Activated naive CD8-positive, alpha-beta T cell treated with anti-CD3 and anti-CD28 coated beads, Interleukin-2, amount 10 ng/mL, durations not matched to agents 7 days and 5 days (primary cell): ENCODE data around the gene ISYNA1. TPM values are rescaled to one million over a fixed set of nuclear protein-coding genes. Genes with fewer than 3 reads are reported as not detected.

ENCODE experiments used
- ATAC-seq: fragments of 150-1000 bp; cut with Tn5 transposase; one replicate; pipeline ENCODE4 v1.10.0; 2021; ENCODE audit warnings: low read depth, moderate library complexity
- POLR2A ChIA-PET: fragments of 350-600 bp; sonication (Branson Sonifier 250); formaldehyde crosslinking; loops from one replicate; lab custom pipeline; 2021; ENCODE audit warnings: antibody characterized with exemption; lab: Charles Lee
- DNase-seq: peaks from one replicate; pipeline ENCODE4 v3.0.0; 2021
- H3K27ac Mint-ChIP-seq: one replicate; pipeline ENCODE4 v1.8.0; 2022; ENCODE audit warnings: mild to moderate bottlenecking, mixed read lengths
- H3K27me3 Mint-ChIP-seq: one replicate; pipeline ENCODE4 v1.8.0; 2022; ENCODE audit warnings: mild to moderate bottlenecking, moderate library complexity, mixed read lengths
- H3K36me3 Mint-ChIP-seq: one replicate; pipeline ENCODE4 v1.8.0; 2021; ENCODE audit warnings: mild to moderate bottlenecking, mixed read lengths
- H3K4me1 Mint-ChIP-seq: one replicate; pipeline ENCODE4 v1.8.0; 2021; ENCODE audit warnings: mixed read lengths
- H3K4me3 Mint-ChIP-seq: one replicate; pipeline ENCODE4 v1.8.0; 2022; ENCODE audit warnings: mild to moderate bottlenecking, moderate library complexity, mixed read lengths
- H3K9me3 Mint-ChIP-seq: one replicate; pipeline ENCODE4 v1.8.0; 2021; ENCODE audit warnings: mixed read lengths
- total RNA-seq, 2 experiments: library from RNA; stranded (reverse); gene quantifications; one replicate each; pipeline ENCODE4 v1.2.3, GENCODE V29; 2021

ISYNA1 gene
- total RNA-seq, 2 experiments from 2014 or later, result 39.6 to 43.4 TPM

- no peaks in the 10 kb centered on the region for H3K9me3 Mint-ChIP-seq
- H3K36me3 Mint-ChIP-seq, result no peaks in the 10 kb centered on the region
- peaks cover 13% of the 10 kb centered on the region for H3K4me1 Mint-ChIP-seq
- H3K27me3 Mint-ChIP-seq, result peaks cover 50% of the 10 kb centered on the region
- no peak overlapping the region for H3K27ac Mint-ChIP-seq
- DNase-seq (no peak), ATAC-seq (no peak)
- POLR2A ChIA-PET, result interaction anchor here (0.6 to 0.9 kb wide), 2 partner anchors 12 to 21 kb away, joined by 3 to 5 read pairs; no protein-coding TSS in a partner anchor
- H3K4me3 Mint-ChIP-seq, result no peak overlapping the region
Observed at GRCh38 chr19:18392926-18393325, 45.0 kb downstream of the ISYNA1 start.

GRCh38 chr19:18392417-18392816 is 45.5 kb downstream of the ISYNA1 start:
- no peaks in the 10 kb centered on the region for H3K36me3 Mint-ChIP-seq
- no peak overlapping the region for H3K27ac Mint-ChIP-seq
- ATAC-seq, result no peak
- H3K4me3 Mint-ChIP-seq, result no peak overlapping the region
- POLR2A ChIA-PET, result interaction anchor here (0.6 to 1.8 kb wide), 3 partner anchors 9 to 22 kb away, joined by 3 to 6 read pairs (median 5); no protein-coding TSS in a partner anchor
- no peak for DNase-seq
- H3K27me3 Mint-ChIP-seq, result peaks cover 51% of the 10 kb centered on the region
- no peaks in the 10 kb centered on the region for H3K9me3 Mint-ChIP-seq
- peaks cover 12% of the 10 kb centered on the region for H3K4me1 Mint-ChIP-seq

- no peak for DNase-seq
- POLR2A ChIA-PET, result interaction anchor here (1.8 kb wide), 1 partner anchor 10 kb away, joined by 6 read pairs; no protein-coding TSS in a partner anchor
- H3K4me3 Mint-ChIP-seq, result no peak overlapping the region
- no peaks in the 10 kb centered on the region for H3K9me3 Mint-ChIP-seq
- H3K27me3 Mint-ChIP-seq, result peaks cover 57% of the 10 kb centered on the region
- H3K36me3 Mint-ChIP-seq, result no peaks in the 10 kb centered on the region
- H3K27ac Mint-ChIP-seq, result no peak overlapping the region
- no peak for ATAC-seq
- peaks cover 12% of the 10 kb centered on the region for H3K4me1 Mint-ChIP-seq
Observed at GRCh38 chr19:18391509-18392075, 46.3 kb downstream of the ISYNA1 start.

- H3K9me3 Mint-ChIP-seq, result no peaks in the 10 kb centered on the region
- no peak overlapping the region for H3K4me3 Mint-ChIP-seq
- H3K27ac Mint-ChIP-seq, result no peak overlapping the region
- H3K4me1 Mint-ChIP-seq, result peaks cover 12% of the 10 kb centered on the region
- POLR2A ChIA-PET, result interaction anchor here (0.8 to 3.2 kb wide), 3 partner anchors 11 to 110 kb away, joined by 3 to 14 read pairs (median 6); no protein-coding TSS in a partner anchor
- no peak for DNase-seq
- H3K27me3 Mint-ChIP-seq, result peaks cover 67% of the 10 kb centered on the region
- no peak for ATAC-seq
- no peaks in the 10 kb centered on the region for H3K36me3 Mint-ChIP-seq
Observed at GRCh38 chr19:18390065-18390907, 47.6 kb downstream of the ISYNA1 start.

GRCh38 chr19:18389726-18390064 is 48.2 kb downstream of the ISYNA1 start:
- no peak for ATAC-seq
- H3K4me3 Mint-ChIP-seq, result peak overlapping the region; percentile 31

GRCh38 chr19:18388960-18389725 is 48.8 kb downstream of the ISYNA1 start:
- no peaks in the 10 kb centered on the region for H3K9me3 Mint-ChIP-seq
- H3K4me3 Mint-ChIP-seq, result peak overlapping the region; percentile 31
- POLR2A ChIA-PET, result interaction anchor here (0.5 to 3.2 kb wide), 5 partner anchors 12 to 108 kb away, joined by 3 to 14 read pairs (median 8); partner anchors contain the start of genes JUND and SSBP4
- no peak for DNase-seq
- no peak overlapping the region for H3K27ac Mint-ChIP-seq
- no peaks in the 10 kb centered on the region for H3K36me3 Mint-ChIP-seq
- no peak for ATAC-seq
- H3K27me3 Mint-ChIP-seq, result peaks cover 64% of the 10 kb centered on the region
- peaks cover 12% of the 10 kb centered on the region for H3K4me1 Mint-ChIP-seq

More at GRCh38 chr19:18389726-18390064, 48.2 kb downstream of the ISYNA1 start:
- Mint-ChIP-seq H3K36me3 (no peaks in the 10 kb centered on the region), H3K27me3 (peaks cover 65% of the 10 kb centered on the region), H3K4me1 (peaks cover 12% of the 10 kb centered on the region), H3K9me3 (no peaks in the 10 kb centered on the region), H3K27ac (no peak overlapping the region)
- POLR2A ChIA-PET, result interaction anchor here (0.5 to 3.2 kb wide), 4 partner anchors 11 to 109 kb away, joined by 3 to 14 read pairs (median 6); no protein-coding TSS in a partner anchor
- no peak for DNase-seq

- H3K27ac Mint-ChIP-seq, result no peak overlapping the region
- H3K4me3 Mint-ChIP-seq, result peak overlapping the region; percentile 77
- peaks cover 61% of the 10 kb centered on the region for H3K27me3 Mint-ChIP-seq
- no peaks in the 10 kb centered on the region for H3K36me3 Mint-ChIP-seq
- no peaks in the 10 kb centered on the region for H3K9me3 Mint-ChIP-seq
- DNase-seq, result peak; percentile 90
- ATAC-seq, result peak; percentile 87
- peaks cover 10% of the 10 kb centered on the region for H3K4me1 Mint-ChIP-seq
- POLR2A ChIA-PET, result interaction anchor here (0.8 to 3.2 kb wide), 7 partner anchors 13 to 109 kb away, joined by 3 to 14 read pairs (median 8); partner anchors contain the start of genes JUND and SSBP4
Observed at GRCh38 chr19:18388100-18388959, 49.6 kb downstream of the ISYNA1 start.

GRCh38 chr19:18386543-18387271 is 51.2 kb downstream of the ISYNA1 start:
- H3K27me3 Mint-ChIP-seq, result peaks cover 56% of the 10 kb centered on the region
- H3K4me1 Mint-ChIP-seq, result peaks cover 7% of the 10 kb centered on the region
- H3K27ac Mint-ChIP-seq, result no peak overlapping the region
- no peaks in the 10 kb centered on the region for H3K9me3 Mint-ChIP-seq
- ATAC-seq, result no peak
- POLR2A ChIA-PET, result no interaction called here
- H3K36me3 Mint-ChIP-seq, result no peaks in the 10 kb centered on the region
- DNase-seq, result no peak
- H3K4me3 Mint-ChIP-seq, result no peak overlapping the region

GRCh38 chr19:18385675-18386542 is 52.0 kb downstream of the ISYNA1 start, which contains the start of gene GDF15:
Gene GDF15, plus strand, starts transcription at chr19:18386158. Its CDS starts 32 bp downstream, at chr19:18386190.
- no peaks in the 10 kb centered on the region for H3K36me3 Mint-ChIP-seq
- ATAC-seq, result no peak
- H3K27me3 Mint-ChIP-seq, result peaks cover 53% of the 10 kb centered on the region
- POLR2A ChIA-PET, result no interaction called here
- no peaks in the 10 kb centered on the region for H3K9me3 Mint-ChIP-seq
- H3K4me3 Mint-ChIP-seq, result no peak within 1 kb of the TSS
- peaks cover 7% of the 10 kb centered on the region for H3K4me1 Mint-ChIP-seq
- DNase-seq, result peak; percentile 66
- no peak within 1 kb of the TSS for H3K27ac Mint-ChIP-seq

- no peaks in the 10 kb centered on the region for H3K36me3 Mint-ChIP-seq
- peaks cover 7% of the 10 kb centered on the region for H3K4me1 Mint-ChIP-seq
- DNase-seq (no peak), ATAC-seq (no peak)
- H3K27me3 Mint-ChIP-seq, result peaks cover 47% of the 10 kb centered on the region
- H3K9me3 Mint-ChIP-seq, result no peaks in the 10 kb centered on the region
- POLR2A ChIA-PET, result no interaction called here
- no peak overlapping the region for H3K4me3 Mint-ChIP-seq
- H3K27ac Mint-ChIP-seq, result no peak overlapping the region
Observed at GRCh38 chr19:18385359-18385674, 52.6 kb downstream of the ISYNA1 start.

GRCh38 chr19:18384775-18385174 is 53.2 kb downstream of the ISYNA1 start:
- Mint-ChIP-seq H3K27ac (no peak overlapping the region), H3K4me3 (no peak overlapping the region), H3K36me3 (no peaks in the 10 kb centered on the region), H3K9me3 (no peaks in the 10 kb centered on the region), H3K4me1 (peaks cover 6% of the 10 kb centered on the region), H3K27me3 (peaks cover 44% of the 10 kb centered on the region)
- DNase-seq (no peak), ATAC-seq (no peak)
- POLR2A ChIA-PET, result no interaction called here
